Uterus (tissue), 4 donors: ENCODE results near the gene AIPL1. TPM values are rescaled to one million over a fixed set of nuclear protein-coding genes. Genes with fewer than 3 reads are reported as not detected.

Experiments used
- DNase-seq, 2 donors: peaks; one replicate each; pipeline ENCODE4 v3.0.0-alpha.2; 2019 to 2020
- H3K27ac ChIP-seq, 2 donors: fragments of 200-600 bp; sonication (generic); 1 replicate in 1 of 2; 2 replicates in 1 of 2; pipeline ENCODE4 v1.5.1; 2016 to 2018
- H3K27me3 ChIP-seq, 2 donors: fragments of 200-600 bp; sonication (generic); one replicate each; pipeline ENCODE4 v1.5.1; 2018 to 2019; ENCODE audit warnings: control low read depth in 1 of 2
- H3K36me3 ChIP-seq, 2 donors: fragments of 200-600 bp; sonication (generic); one replicate each; pipeline ENCODE4 v1.5.1; 2019; ENCODE audit warnings: control low read depth in 1 of 2
- H3K4me1 ChIP-seq, 2 donors: fragments of 200-600 bp; sonication (generic); one replicate each; pipeline ENCODE4 v1.5.1; 2018 to 2019; ENCODE audit warnings: control low read depth in 1 of 2
- H3K4me3 ChIP-seq, 2 donors: fragments of 200-600 bp; sonication (generic); 1 replicate in 1 of 2; 2 replicates in 1 of 2; pipeline ENCODE4 v1.5.1; 2018 to 2019; ENCODE audit warnings: mild to moderate bottlenecking in 1 of 2
- H3K9me3 ChIP-seq, 2 donors: fragments of 200-600 bp; sonication (generic); one replicate each; pipeline ENCODE4 v1.5.1; 2019; ENCODE audit warnings: control low read depth in 1 of 2
- POLR2A ChIP-seq, 2 donors: fragments of 450-650 bp; IDR thresholded peaks; one replicate each; pipeline ENCODE4 v1.6.1; 2016; ENCODE audit warnings: antibody characterized with exemption in 2 of 2, mild to moderate bottlenecking in 1 of 2, moderate library complexity in 1 of 2
- intact Hi-C: fragments of 100-400 bp; cut with DNase I; formaldehyde crosslinking; loops from one replicate; pipeline ENCODE4 v1.15.1; 2023; ENCODE audit warnings: low total_unique reads
- total RNA-seq, 4 donors: library from RNA; depleted of rRNA in 3 of 4; stranded (reverse); fragments of >200 nt in 3 of 4; gene quantifications; one replicate each; pipeline versions ENCODE4 v1.1.0 to v1.2.4, GENCODE V29; 2014 to 2023
- TF ChIP-seq, protein P1 (sequence below), 4 experiments: fragments of 200-600 bp in 2 of 4; fragments of 450-650 bp in 2 of 4; sonication (generic) in 2 of 4; IDR thresholded peaks; one replicate each; pipeline ENCODE4 v1.5.1; 2016 to 2019; ENCODE audit warnings: antibody characterized with exemption in 4 of 4, mild to moderate bottlenecking in 2 of 4, moderate library complexity in 1 of 4
- donor health status: DM: yes; HTN: yes; CAD: no.

AIPL1 gene
- total RNA-seq, 4 donors from 2014 or later, result not detected

DNA sequence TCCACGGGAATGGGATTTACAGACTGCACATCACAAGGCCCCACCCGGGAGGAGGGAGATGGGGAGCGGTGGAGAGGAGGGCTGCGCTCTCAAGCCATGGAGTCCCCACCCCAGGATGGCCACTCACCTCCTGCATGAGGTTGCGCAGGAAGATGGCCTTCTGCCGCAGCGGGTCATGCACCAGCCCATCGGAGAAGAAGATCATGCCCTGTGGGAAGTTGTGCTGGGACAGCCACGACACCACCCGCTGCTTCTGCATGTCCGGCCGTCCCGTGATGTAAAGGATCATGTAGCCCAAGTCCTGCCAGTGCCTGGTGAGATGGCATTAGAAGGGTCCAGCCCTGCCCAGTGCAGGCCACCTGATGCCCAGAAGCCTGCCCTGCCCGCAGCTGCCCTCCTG, 26.3 kb upstream of the AIPL1 start:
- H3K4me1 ChIP-seq, result no peaks in the 10 kb centered on the region
- no peak overlapping the region for H3K27ac ChIP-seq
- H3K9me3 ChIP-seq, result no peaks in the 10 kb centered on the region
- no peak overlapping the region for H3K4me3 ChIP-seq
- intact Hi-C loops, result no loop called here
- no peak for TF ChIP-seq POLR2A (IDR thresholded peaks at IDR 0.05)
- TF ChIP-seq, protein P1, sequence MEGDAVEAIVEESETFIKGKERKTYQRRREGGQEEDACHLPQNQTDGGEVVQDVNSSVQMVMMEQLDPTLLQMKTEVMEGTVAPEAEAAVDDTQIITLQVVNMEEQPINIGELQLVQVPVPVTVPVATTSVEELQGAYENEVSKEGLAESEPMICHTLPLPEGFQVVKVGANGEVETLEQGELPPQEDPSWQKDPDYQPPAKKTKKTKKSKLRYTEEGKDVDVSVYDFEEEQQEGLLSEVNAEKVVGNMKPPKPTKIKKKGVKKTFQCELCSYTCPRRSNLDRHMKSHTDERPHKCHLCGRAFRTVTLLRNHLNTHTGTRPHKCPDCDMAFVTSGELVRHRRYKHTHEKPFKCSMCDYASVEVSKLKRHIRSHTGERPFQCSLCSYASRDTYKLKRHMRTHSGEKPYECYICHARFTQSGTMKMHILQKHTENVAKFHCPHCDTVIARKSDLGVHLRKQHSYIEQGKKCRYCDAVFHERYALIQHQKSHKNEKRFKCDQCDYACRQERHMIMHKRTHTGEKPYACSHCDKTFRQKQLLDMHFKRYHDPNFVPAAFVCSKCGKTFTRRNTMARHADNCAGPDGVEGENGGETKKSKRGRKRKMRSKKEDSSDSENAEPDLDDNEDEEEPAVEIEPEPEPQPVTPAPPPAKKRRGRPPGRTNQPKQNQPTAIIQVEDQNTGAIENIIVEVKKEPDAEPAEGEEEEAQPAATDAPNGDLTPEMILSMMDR (IDR thresholded peaks at IDR 0.05), result no peak
- no peaks in the 10 kb centered on the region for H3K36me3 ChIP-seq
- DNase-seq, result no peak
- no peaks in the 10 kb centered on the region for H3K27me3 ChIP-seq

DNA sequence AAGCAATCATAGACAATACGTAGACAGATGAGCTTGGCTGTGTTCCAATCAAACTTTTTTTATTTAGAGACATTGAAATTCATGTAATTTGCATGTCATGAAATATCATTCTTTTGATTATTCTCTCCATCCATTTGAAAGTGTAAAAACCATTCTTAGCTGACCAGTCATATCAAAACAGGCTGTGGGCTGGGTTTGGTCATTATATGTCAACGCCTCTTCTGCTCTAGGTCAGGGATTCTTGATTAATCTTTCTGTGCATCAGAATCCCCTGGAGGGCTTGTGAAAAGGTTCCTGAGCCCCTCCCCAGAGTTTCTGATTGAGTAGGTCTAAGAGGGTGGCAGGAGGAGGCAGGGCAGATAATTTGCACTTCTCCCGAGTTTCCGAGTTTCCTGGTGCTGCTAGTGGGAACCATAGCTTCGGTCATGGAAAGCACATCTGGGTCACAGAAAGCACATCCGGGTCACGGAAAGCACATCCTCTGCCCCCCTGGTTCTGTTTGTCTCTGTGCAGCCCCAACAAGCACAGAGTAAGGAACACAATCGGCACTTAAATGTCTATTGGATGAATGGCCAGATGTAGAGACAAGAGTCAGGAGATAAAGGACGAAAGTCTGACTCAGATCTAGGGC, 25.7 kb upstream of the AIPL1 start:
- no peak for DNase-seq
- Histone ChIP-seq H3K4me3 (no peak overlapping the region), H3K4me1 (no peaks in the 10 kb centered on the region), H3K9me3 (no peaks in the 10 kb centered on the region), H3K36me3 (no peaks in the 10 kb centered on the region), H3K27me3 (no peaks in the 10 kb centered on the region), H3K27ac (no peak overlapping the region)
- TF ChIP-seq, protein P1 (IDR thresholded peaks at IDR 0.05), result no peak
- no peak for TF ChIP-seq POLR2A (IDR thresholded peaks at IDR 0.05)
- intact Hi-C loops, result no loop called here

DNA sequence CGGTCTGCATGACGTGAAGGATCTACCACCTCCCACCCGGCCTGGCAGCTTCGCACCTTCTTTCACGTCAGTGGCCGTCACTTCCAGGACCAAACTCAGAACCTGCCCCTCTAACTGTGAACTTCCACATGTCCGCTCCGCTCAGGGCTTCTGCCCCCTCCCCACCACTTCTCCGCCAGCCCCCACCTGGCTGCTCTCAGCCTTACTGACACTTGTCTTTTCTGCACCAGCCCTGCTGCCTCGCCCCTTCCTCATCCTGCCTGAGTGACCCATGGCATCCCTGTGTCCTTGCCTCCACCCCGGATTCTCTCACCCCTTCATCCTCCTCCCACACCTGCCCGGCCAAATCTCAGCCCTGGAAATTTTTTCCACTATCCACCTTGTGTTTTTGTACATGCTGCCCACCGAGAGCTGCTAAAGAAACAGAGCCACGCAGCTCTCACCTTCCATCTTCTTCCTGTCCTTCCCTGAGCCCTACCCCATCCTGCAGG, 23.6 kb upstream of the AIPL1 start:
- Histone ChIP-seq H3K9me3 (no peaks in the 10 kb centered on the region), H3K27me3 (no peaks in the 10 kb centered on the region), H3K36me3 (no peaks in the 10 kb centered on the region), H3K27ac (no peak overlapping the region), H3K4me3 (no peak overlapping the region), H3K4me1 (no peaks in the 10 kb centered on the region)
- TF ChIP-seq, protein P1 (IDR thresholded peaks at IDR 0.05), result no peak
- intact Hi-C loops, result no loop called here
- no peak for DNase-seq

DNA sequence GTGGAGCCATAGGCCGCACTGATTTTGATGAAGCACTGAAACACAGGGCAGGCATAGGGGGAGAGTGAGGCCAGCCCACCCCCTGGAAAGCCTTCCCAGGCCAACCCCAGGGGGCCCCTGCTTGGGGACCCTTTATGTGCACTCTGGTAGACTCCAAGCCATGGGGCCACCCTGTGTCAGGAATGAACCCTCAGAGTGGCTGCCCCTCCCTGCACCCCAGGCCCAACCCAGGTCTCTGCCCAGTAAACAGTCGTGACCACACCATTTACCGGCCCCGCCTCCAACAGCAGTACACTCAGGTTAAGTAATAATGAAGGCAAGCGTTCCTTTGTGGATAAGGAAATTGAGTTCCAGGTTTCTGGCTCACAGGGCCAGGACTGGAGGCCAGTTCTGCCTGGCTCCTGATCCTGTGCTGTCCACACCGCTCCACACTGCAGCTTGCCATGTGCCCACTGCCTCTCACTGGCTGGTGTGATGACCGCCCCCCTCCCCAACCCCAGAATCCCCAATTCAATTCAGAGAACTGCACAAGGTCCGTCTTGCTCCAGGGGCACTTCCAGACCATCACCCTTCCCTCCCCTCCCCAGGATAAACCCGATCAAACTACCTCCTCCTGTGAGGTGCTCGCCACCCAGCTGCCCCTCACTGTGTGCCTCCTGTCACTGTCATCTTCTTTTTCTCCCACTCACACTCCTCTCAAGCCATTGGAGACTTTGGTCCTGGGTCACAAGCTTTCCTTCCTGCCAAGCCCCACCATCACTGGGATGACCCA, 23.0 kb upstream of the AIPL1 start:
- TF ChIP-seq, protein P1 (IDR thresholded peaks at IDR 0.05), result no peak
- no peak for TF ChIP-seq POLR2A (IDR thresholded peaks at IDR 0.05)
- intact Hi-C loops, result no loop called here
- DNase-seq, result no peak
- Histone ChIP-seq H3K4me3 (no peak overlapping the region), H3K27me3 (no peaks in the 10 kb centered on the region), H3K4me1 (no peaks in the 10 kb centered on the region), H3K27ac (no peak overlapping the region), H3K36me3 (no peaks in the 10 kb centered on the region), H3K9me3 (no peaks in the 10 kb centered on the region)
